GM18511 (cell line): ENCODE data around the gene MARK3.

Source experiments
- ATAC-seq: cut with Tn5 transposase; IDR thresholded peaks from one replicate; pipeline ENCODE4 v1.9.1; 2021; ENCODE audit warnings: mild to moderate bottlenecking, moderate library complexity; ENCODE audit not compliant: unreplicated experiment

Gene MARK3

GRCh38 chr14:103483600-103483999 is 98.4 kb downstream of the MARK3 start:
- ATAC-seq, result no peak

- ATAC-seq, result no peak
Measured at GRCh38 chr14:103485504-103485903, 100.3 kb downstream of the MARK3 start.

GRCh38 chr14:103488071-103488470 is 102.9 kb downstream of the MARK3 start:
- ATAC-seq, result no peak

- ATAC-seq, result no peak
Measured at GRCh38 chr14:103488960-103489359, 103.7 kb downstream of the MARK3 start.

GRCh38 chr14:103489621-103490020 is 104.4 kb downstream of the MARK3 start:
- no peak for ATAC-seq

- no peak for ATAC-seq
Measured at GRCh38 chr14:103491691-103492090, 106.5 kb downstream of the MARK3 start.

GRCh38 chr14:103492156-103492925 is 107.1 kb downstream of the MARK3 start:
- ATAC-seq, result no peak

- ATAC-seq, result no peak
Measured at GRCh38 chr14:103495854-103496253, 110.6 kb downstream of the MARK3 start.

GRCh38 chr14:103496776-103497175 is 111.6 kb downstream of the MARK3 start:
- ATAC-seq, result no peak

- ATAC-seq, result no peak
Measured at GRCh38 chr14:103499709-103500108, 114.5 kb downstream of the MARK3 start.

- no peak for ATAC-seq
Measured at GRCh38 chr14:103500148-103500990, 115.2 kb downstream of the MARK3 start.

GRCh38 chr14:103501041-103501870 is 116.0 kb downstream of the MARK3 start:
- no peak for ATAC-seq

- no peak for ATAC-seq
Measured at GRCh38 chr14:103501921-103502669, 116.9 kb downstream of the MARK3 start.

- ATAC-seq, result no peak
Measured at GRCh38 chr14:103502877-103503276, 117.7 kb downstream of the MARK3 start.

GRCh38 chr14:103503296-103503695 is 118.1 kb downstream of the MARK3 start:
- no peak for ATAC-seq

- no peak for ATAC-seq
Measured at GRCh38 chr14:103504991-103505565, 119.9 kb downstream of the MARK3 start.

- no peak for ATAC-seq
Measured at GRCh38 chr14:103507751-103508150, 122.5 kb downstream of the MARK3 start.

GRCh38 chr14:103508521-103509329 is 123.5 kb downstream of the MARK3 start:
- no peak for ATAC-seq
